Tibial artery (tissue), 4 donors: ENCODE results near the gene MRPS27.

Source experiments
- DNase-seq, 2 donors: peaks; one replicate each; pipeline ENCODE4 v3.0.0-alpha.2; 2019
- H3K27ac ChIP-seq, 2 donors: fragments of 200-600 bp; sonication (generic) in 1 of 2; 1 replicate in 1 of 2; 2 replicates in 1 of 2; pipeline ENCODE4 v1.5.1; 2018 to 2019; ENCODE audit warnings: mild to moderate bottlenecking in 1 of 2
- H3K27me3 ChIP-seq, 2 donors: fragments of 200-600 bp; sonication (generic) in 1 of 2; one replicate each; pipeline versions ENCODE4 v1.5.1 to v1.6.0; 2016 to 2019
- H3K36me3 ChIP-seq, 3 donors: fragments of 200-600 bp; sonication (generic) in 2 of 3; one replicate each; pipeline ENCODE4 v1.5.1; 2016 to 2019; ENCODE audit warnings: mild to moderate bottlenecking in 2 of 3
- H3K4me1 ChIP-seq, 4 donors: fragments of 200-600 bp; sonication (generic) in 2 of 4; 1 replicate in 3 of 4; 2 replicates in 1 of 4; pipeline ENCODE4 v1.5.1; 2016 to 2019
- H3K4me3 ChIP-seq, 2 donors: fragments of 200-600 bp; sonication (generic) in 1 of 2; 1 replicate in 1 of 2; 2 replicates in 1 of 2; pipeline ENCODE4 v1.5.1; 2018 to 2019; ENCODE audit warnings: mild to moderate bottlenecking in 2 of 2
- H3K9me3 ChIP-seq, 3 donors: fragments of 200-600 bp; sonication (generic) in 1 of 3; one replicate each; pipeline ENCODE4 v1.5.1; 2016 to 2019
- intact Hi-C: fragments of 100-400 bp; cut with DNase I; formaldehyde crosslinking; loops from one replicate; pipeline ENCODE4 v1.15.0; 2023; ENCODE audit warnings: low total_unique reads
- TF ChIP-seq, protein P1 (sequence below), 2 experiments: fragments of 200-600 bp in 1 of 2; fragments of 450-650 bp in 1 of 2; IDR thresholded peaks; one replicate each; pipeline ENCODE4 v1.5.1; 2017 to 2019; ENCODE audit warnings: antibody characterized with exemption in 2 of 2, mild to moderate bottlenecking in 1 of 2, moderate library complexity in 1 of 2

The MRPS27 gene

GRCh38 chr5:72205431-72206009 lies 114.5 kb downstream of the MRPS27 start:
- Histone ChIP-seq H3K9me3 (no peaks in the 10 kb centered on the region), H3K4me1 (peaks cover 0 to 26% (median 7%) of the 10 kb centered on the region in 4 donors), H3K4me3 (no peak overlapping the region), H3K27ac (no peak overlapping the region), H3K36me3 (peaks cover 58 to 67% (median 62%) of the 10 kb centered on the region in 3 donors), H3K27me3 (no peaks in the 10 kb centered on the region)
- intact Hi-C loops: no loop called here
- no peak for DNase-seq
- TF ChIP-seq, protein P1, sequence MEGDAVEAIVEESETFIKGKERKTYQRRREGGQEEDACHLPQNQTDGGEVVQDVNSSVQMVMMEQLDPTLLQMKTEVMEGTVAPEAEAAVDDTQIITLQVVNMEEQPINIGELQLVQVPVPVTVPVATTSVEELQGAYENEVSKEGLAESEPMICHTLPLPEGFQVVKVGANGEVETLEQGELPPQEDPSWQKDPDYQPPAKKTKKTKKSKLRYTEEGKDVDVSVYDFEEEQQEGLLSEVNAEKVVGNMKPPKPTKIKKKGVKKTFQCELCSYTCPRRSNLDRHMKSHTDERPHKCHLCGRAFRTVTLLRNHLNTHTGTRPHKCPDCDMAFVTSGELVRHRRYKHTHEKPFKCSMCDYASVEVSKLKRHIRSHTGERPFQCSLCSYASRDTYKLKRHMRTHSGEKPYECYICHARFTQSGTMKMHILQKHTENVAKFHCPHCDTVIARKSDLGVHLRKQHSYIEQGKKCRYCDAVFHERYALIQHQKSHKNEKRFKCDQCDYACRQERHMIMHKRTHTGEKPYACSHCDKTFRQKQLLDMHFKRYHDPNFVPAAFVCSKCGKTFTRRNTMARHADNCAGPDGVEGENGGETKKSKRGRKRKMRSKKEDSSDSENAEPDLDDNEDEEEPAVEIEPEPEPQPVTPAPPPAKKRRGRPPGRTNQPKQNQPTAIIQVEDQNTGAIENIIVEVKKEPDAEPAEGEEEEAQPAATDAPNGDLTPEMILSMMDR (IDR thresholded peaks at IDR 0.05): no peak

GRCh38 chr5:72204946-72205345 lies 115.1 kb downstream of the MRPS27 start:
- TF ChIP-seq, protein P1 (IDR thresholded peaks at IDR 0.05): no peak
- Histone ChIP-seq H3K27me3 (no peaks in the 10 kb centered on the region), H3K4me3 (no peak overlapping the region), H3K9me3 (no peaks in the 10 kb centered on the region), H3K27ac (no peak overlapping the region), H3K4me1 (peaks cover 0 to 24% (median 3%) of the 10 kb centered on the region in 4 donors), H3K36me3 (peaks cover 64 to 73% (median 68%) of the 10 kb centered on the region in 3 donors)
- no peak for DNase-seq
- intact Hi-C loops: no loop called here

DNA sequence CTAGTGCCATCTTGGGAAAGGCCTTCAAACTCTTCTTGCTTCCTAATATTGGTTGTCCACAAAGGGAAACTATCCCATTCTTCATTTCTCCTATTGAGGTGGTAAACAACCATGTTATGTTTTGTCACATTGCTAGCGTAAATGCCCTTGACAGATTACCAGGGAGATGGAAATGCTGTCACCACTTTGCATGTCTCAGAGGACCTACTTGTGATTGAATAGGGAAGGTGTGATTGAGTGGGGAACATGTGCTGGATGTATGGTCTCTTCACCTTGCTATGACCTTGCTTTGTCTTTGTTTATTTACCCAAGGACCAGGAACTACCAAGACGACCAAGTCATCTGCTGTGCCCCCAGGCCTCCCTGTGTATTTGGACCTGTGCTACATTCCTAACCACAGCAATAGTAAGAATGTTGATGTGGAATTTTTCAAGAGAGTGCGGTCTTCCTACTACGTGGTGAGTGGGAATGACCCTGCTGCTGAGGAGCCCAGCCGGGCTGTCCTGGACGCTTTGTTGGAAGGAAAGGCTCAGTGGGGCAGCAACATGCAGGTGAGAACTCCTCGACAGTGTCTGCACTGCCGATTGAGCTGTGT lies 116.7 kb downstream of the MRPS27 start:
- Histone ChIP-seq H3K4me3 (no peak overlapping the region), H3K4me1 (peaks cover 0 to 14% (median 0%) of the 10 kb centered on the region in 4 donors), H3K9me3 (no peaks in the 10 kb centered on the region), H3K27ac (peak overlapping the region in 1 of 2 donors; percentile 22), H3K27me3 (no peaks in the 10 kb centered on the region), H3K36me3 (peaks cover 72 to 79% (median 77%) of the 10 kb centered on the region in 3 donors)
- DNase-seq: no peak
- intact Hi-C loops: no loop called here
- TF ChIP-seq, protein P1 (IDR thresholded peaks at IDR 0.05): no peak

DNA sequence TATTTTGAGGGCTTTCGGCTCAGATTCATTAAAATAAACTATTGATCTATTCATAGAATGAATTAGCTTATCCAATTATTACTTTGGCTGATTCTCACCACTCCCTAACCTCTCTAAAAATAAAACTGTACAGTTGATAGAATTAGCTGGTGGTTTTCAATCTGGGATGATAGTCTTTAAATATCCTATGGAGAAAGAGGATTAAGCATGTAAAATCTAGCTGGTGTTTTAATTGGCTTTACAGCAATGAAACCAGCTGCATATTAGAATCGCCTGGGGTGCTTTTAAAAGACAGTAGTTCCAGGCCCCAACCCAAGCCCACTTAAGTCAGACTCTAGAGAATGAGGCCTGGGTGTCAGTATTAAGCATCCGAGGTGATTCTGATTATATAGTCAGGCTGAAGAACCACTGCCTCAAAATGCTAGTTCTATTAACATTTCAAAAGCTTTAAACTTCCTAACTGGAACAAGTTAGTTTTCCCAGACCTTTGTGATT lies 117.7 kb downstream of the MRPS27 start:
- Histone ChIP-seq H3K36me3 (peaks cover 79 to 87% (median 83%) of the 10 kb centered on the region in 3 donors), H3K9me3 (no peaks in the 10 kb centered on the region), H3K4me3 (no peak overlapping the region), H3K27ac (peak overlapping the region in 1 of 2 donors; percentile 22), H3K4me1 (peaks cover 0 to 14% (median 0%) of the 10 kb centered on the region in 4 donors), H3K27me3 (no peaks in the 10 kb centered on the region)
- TF ChIP-seq, protein P1 (IDR thresholded peaks at IDR 0.05): no peak
- no peak for DNase-seq
- intact Hi-C loops: no loop called here

DNA sequence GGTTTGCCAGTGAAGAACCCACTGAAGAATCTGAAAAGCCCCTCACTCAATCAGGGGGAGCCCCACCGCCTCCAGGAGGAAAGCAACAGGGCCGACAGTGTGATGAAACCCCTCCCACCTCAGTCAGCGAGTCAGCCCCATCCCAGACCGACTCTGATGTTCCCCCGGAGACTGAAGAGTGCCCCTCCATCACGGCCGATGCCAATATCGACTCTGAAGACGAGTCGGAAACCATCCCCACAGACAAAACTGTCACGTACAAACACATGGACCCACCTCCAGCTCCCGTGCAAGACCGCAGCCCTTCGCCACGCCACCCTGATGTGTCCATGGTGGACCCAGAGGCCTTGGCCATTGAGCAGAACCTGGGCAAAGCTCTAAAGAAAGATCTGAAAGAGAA lies 120.4 kb downstream of the MRPS27 start:
- no peak overlapping the region for H3K27ac ChIP-seq
- no peak overlapping the region for H3K4me3 ChIP-seq
- no peak for DNase-seq
- intact Hi-C loops: no loop called here
- no peaks in the 10 kb centered on the region for H3K9me3 ChIP-seq
- peaks cover 0 to 14% (median 0%) of the 10 kb centered on the region in 4 donors for H3K4me1 ChIP-seq
- peaks cover 70 to 85% (median 71%) of the 10 kb centered on the region in 3 donors for H3K36me3 ChIP-seq
- TF ChIP-seq, protein P1 (IDR thresholded peaks at IDR 0.05): no peak
- H3K27me3 ChIP-seq: no peaks in the 10 kb centered on the region
